SK-N-SH (cell line): ENCODE data around the gene SMAD7. TPM values are rescaled to one million over a fixed set of nuclear protein-coding genes. Genes with fewer than 3 reads are reported as not detected.
A peak's percentile ranks its signal among the peaks of the same experiment; 100 is the strongest.

Experiments used
- CTCF ChIA-PET: fragments of 300-600, 350-600 bp; formaldehyde crosslinking; extraction: SDS; loops from one replicate; lab custom pipeline; 2021; lab: Yijun Ruan, JAX
- POLR2A ChIA-PET: fragments of 350-600 bp; sonication (Branson Sonifier 250); formaldehyde crosslinking; extraction: SDS; loops from one replicate; lab custom pipeline; 2020; ENCODE audit warnings: antibody characterized with exemption, inconsistent platforms; lab: Yijun Ruan, JAX
- DNase-seq: peaks from one replicate; pipeline ENCODE4 v3.0.0; 2012
- H2AFZ ChIP-seq: fragments of 200-600 bp; sonication (generic); 2 replicates; pipeline ENCODE4 v1.8.1; 2016; ENCODE audit warnings: antibody characterized with exemption, mild to moderate bottlenecking, low read depth
- H3F3A ChIP-seq: fragments of 200-600 bp; sonication (generic); replicated peaks from 2 replicates; pipeline ENCODE3; 2016; ENCODE audit warnings: antibody characterized with exemption, mild to moderate bottlenecking; ENCODE audit not compliant: insufficient read depth
- H3K27ac ChIP-seq, 2 experiments: fragments of 200-500 bp in 1 of 2; fragments of 200-600 bp in 1 of 2; sonication (Bioruptor generic) in 1 of 2; sonication (generic), shearing (Covaris generic) in 1 of 2; 2 replicates each; pipeline versions ENCODE4 v1.5.1 to v1.6.1; 2014 to 2016; ENCODE audit warnings: low read depth in 2 of 2, inconsistent platforms in 1 of 2, low read length in 1 of 2, mild to moderate bottlenecking in 1 of 2, mixed read lengths in 1 of 2
- H3K27me3 ChIP-seq: fragments of 200-600 bp; sonication (generic), shearing (Covaris generic); 2 replicates; pipeline ENCODE4 v1.6.1; 2016; ENCODE audit warnings: mixed run types; ENCODE audit not compliant: insufficient read depth
- H3K36me3 ChIP-seq, 2 experiments: fragments of 200-500 bp in 1 of 2; fragments of 200-600 bp in 1 of 2; sonication (Bioruptor generic) in 1 of 2; sonication (generic) in 1 of 2; replicated peaks in 1 of 2; 2 replicates each; pipeline versions ENCODE3 to v1.5.1; 2014 to 2016; ENCODE audit warnings: low read length in 1 of 2, mild to moderate bottlenecking in 1 of 2; ENCODE audit not compliant: insufficient read depth in 2 of 2, control insufficient read depth in 1 of 2
- H3K4me1 ChIP-seq, 2 experiments: fragments of 200-500 bp in 1 of 2; fragments of 200-600 bp in 1 of 2; sonication (Bioruptor generic) in 1 of 2; sonication (generic), shearing (Covaris generic) in 1 of 2; 2 replicates each; pipeline versions ENCODE4 v1.5.1 to v1.6.1; 2014 to 2016; ENCODE audit warnings: low read depth in 1 of 2, low read length in 1 of 2, mixed run types in 1 of 2; ENCODE audit not compliant: insufficient read depth in 2 of 2, control insufficient read depth in 1 of 2
- H3K4me2 ChIP-seq: fragments of 200-600 bp; sonication (generic), shearing (Covaris generic); 2 replicates; pipeline ENCODE4 v1.6.1; 2017; ENCODE audit warnings: mixed run types
- H3K4me3 ChIP-seq, 2 experiments: fragments of 200-500 bp in 1 of 2; fragments of 200-600 bp in 1 of 2; sonication (Bioruptor generic) in 1 of 2; sonication (generic), shearing (Covaris generic) in 1 of 2; 2 replicates each; pipeline versions ENCODE4 v1.5.1 to v1.8.1; 2014 to 2016; ENCODE audit warnings: low read depth in 2 of 2, inconsistent platforms in 1 of 2, low read length in 1 of 2, mild to moderate bottlenecking in 1 of 2, mixed read lengths in 1 of 2, moderate library complexity in 1 of 2
- H3K79me2 ChIP-seq: fragments of 200-600 bp; sonication (generic); 2 replicates; pipeline ENCODE4 v1.8.1; 2017; ENCODE audit warnings: mild to moderate bottlenecking; ENCODE audit not compliant: insufficient read depth
- H3K9ac ChIP-seq: fragments of 200-600 bp; sonication (generic); 2 replicates; pipeline ENCODE4 v1.6.1; 2017; ENCODE audit warnings: mixed run types
- H3K9me2 ChIP-seq: fragments of 200-600 bp; sonication (generic); 2 replicates; pipeline ENCODE4 v1.6.1; 2017; ENCODE audit warnings: mixed run types
- H3K9me3 ChIP-seq: fragments of 200-600 bp; sonication (generic); 2 replicates; pipeline ENCODE4 v1.6.1; 2017; ENCODE audit warnings: mixed run types, mild to moderate bottlenecking, moderate library complexity
- H4K20me1 ChIP-seq: fragments of 200-600 bp; sonication (generic); 2 replicates; pipeline ENCODE4 v1.6.1; 2017; ENCODE audit warnings: mild to moderate bottlenecking, mixed run types; ENCODE audit not compliant: insufficient read depth
- ELF1 ChIP-seq: IDR thresholded peaks from 2 replicates; pipeline ENCODE4 v1.4.0; 2012
- FOSL2 ChIP-seq: IDR thresholded peaks from 2 replicates; pipeline ENCODE4 v1.4.0; 2012; ENCODE audit warnings: low read depth, mild to moderate bottlenecking, moderate library complexity, borderline replicate concordance
- FOXM1 ChIP-seq: IDR thresholded peaks from 2 replicates; pipeline ENCODE4 v1.4.0; 2012; ENCODE audit warnings: low read depth, mild to moderate bottlenecking
- GABPA ChIP-seq: IDR thresholded peaks from 2 replicates; pipeline ENCODE4 v1.4.0; 2012; ENCODE audit warnings: low read depth, mild to moderate bottlenecking
- IRF3 ChIP-seq: fragments of 150-350 bp; IDR thresholded peaks from 2 replicates; pipeline ENCODE4 v1.6.1; 2016; ENCODE audit warnings: mild to moderate bottlenecking, low read depth, low read length
- MAX ChIP-seq: IDR thresholded peaks from 2 replicates; pipeline ENCODE4 v1.4.0; 2012; ENCODE audit warnings: low read depth
- MEF2A ChIP-seq: IDR thresholded peaks from 2 replicates; pipeline ENCODE4 v1.4.0; 2012; ENCODE audit warnings: low read depth, borderline replicate concordance
- MXI1 ChIP-seq: IDR thresholded peaks from 2 replicates; pipeline ENCODE4 v1.6.1; 2012; ENCODE audit warnings: mild to moderate bottlenecking, low read depth, low read length, improper control_type of control experiment
- POLR2AphosphoS5 ChIP-seq: IDR thresholded peaks from 2 replicates; pipeline ENCODE4 v1.6.1; 2012; ENCODE audit warnings: low read depth, low read length
- RCOR1 ChIP-seq: fragments of 150-350 bp; IDR thresholded peaks from 2 replicates; pipeline ENCODE4 v1.6.1; 2017; ENCODE audit warnings: antibody characterized with exemption, low read length
- RFX5 ChIP-seq: IDR thresholded peaks from 2 replicates; pipeline ENCODE4 v1.6.1; 2012; ENCODE audit warnings: mild to moderate bottlenecking, improper control_type of control experiment, low read length
- RXRA ChIP-seq: IDR thresholded peaks from 2 replicates; pipeline ENCODE4 v1.4.0; 2012; ENCODE audit warnings: low read depth, mild to moderate bottlenecking, borderline replicate concordance
- SIN3A ChIP-seq: IDR thresholded peaks from 2 replicates; pipeline ENCODE4 v1.6.1; 2012; ENCODE audit warnings: low read depth, mild to moderate bottlenecking, low read length, moderate library complexity, borderline replicate concordance
- SMC3 ChIP-seq: IDR thresholded peaks from 2 replicates; pipeline ENCODE4 v1.6.1; 2012; ENCODE audit warnings: low read depth, low read length, improper control_type of control experiment
- TAF1 ChIP-seq: IDR thresholded peaks from 2 replicates; pipeline ENCODE4 v1.6.1; 2012; ENCODE audit warnings: low read depth, mild to moderate bottlenecking, low read length, moderate library complexity, borderline replicate concordance
- TEAD4 ChIP-seq: IDR thresholded peaks from 2 replicates; pipeline ENCODE4 v1.4.0; 2012; ENCODE audit warnings: mild to moderate bottlenecking, borderline replicate concordance; ENCODE audit not compliant: insufficient read depth
- YY1 ChIP-seq: IDR thresholded peaks from 2 replicates; pipeline ENCODE4 v1.4.0; 2012; ENCODE audit warnings: low read depth, mild to moderate bottlenecking
- WGBS: methylation state at CpG from one replicate; pipeline ENCODE4 v1.1.6; 2017; ENCODE audit warnings: low lambda C conversion rate; 5-methylcytosine and 5-hydroxymethylcytosine counted together
- polyA plus RNA-seq, 3 experiments: library from polyadenylated mRNA; depleted of rRNA; stranded (reverse); fragments of >200 nt; gene quantifications; 2 replicates each; pipeline ENCODE4 v1.2.3, GENCODE V29; 2012
- TF ChIP-seq, protein P1 (sequence below): fragments of 150-350 bp; IDR thresholded peaks from 2 replicates; pipeline ENCODE4 v1.6.1; 2017; ENCODE audit warnings: antibody characterized with exemption, low read length, low read depth, borderline replicate concordance

SMAD7 gene
- polyA plus RNA-seq, 1 of the 3 experiments (the other 2 are of a cell fraction) = 20.0 TPM

GRCh38 chr18:48957616-48958015 lies 6.9 kb upstream of the SMAD7 start:
- H3F3A ChIP-seq = peaks cover 48% of the 10 kb centered on the region
- no peak overlapping the region for H3K4me3 ChIP-seq
- no peak overlapping the region for H2AFZ ChIP-seq
- ChIA-PET POLR2A (no interaction called here), CTCF (no interaction called here)
- H3K4me2 ChIP-seq = no peak overlapping the region
- H4K20me1 ChIP-seq = no peaks in the 10 kb centered on the region
- no peak for TF ChIP-seq ELF1
- no peak for TF ChIP-seq MAX
- TF ChIP-seq, protein P1, sequence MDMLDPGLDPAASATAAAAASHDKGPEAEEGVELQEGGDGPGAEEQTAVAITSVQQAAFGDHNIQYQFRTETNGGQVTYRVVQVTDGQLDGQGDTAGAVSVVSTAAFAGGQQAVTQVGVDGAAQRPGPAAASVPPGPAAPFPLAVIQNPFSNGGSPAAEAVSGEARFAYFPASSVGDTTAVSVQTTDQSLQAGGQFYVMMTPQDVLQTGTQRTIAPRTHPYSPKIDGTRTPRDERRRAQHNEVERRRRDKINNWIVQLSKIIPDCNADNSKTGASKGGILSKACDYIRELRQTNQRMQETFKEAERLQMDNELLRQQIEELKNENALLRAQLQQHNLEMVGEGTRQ = no peak
- no peak for TF ChIP-seq MEF2A
- TF ChIP-seq MXI1 = no peak
- TF ChIP-seq TEAD4 = no peak
- H3K36me3 ChIP-seq = no peaks in the 10 kb centered on the region
- H3K4me1 ChIP-seq = peaks cover 7 to 39% of the 10 kb centered on the region in 2 experiments; a peak in 3 of 4 replicates
- H3K79me2 ChIP-seq = peaks cover 20% of the 10 kb centered on the region
- H3K9ac ChIP-seq = no peak overlapping the region; the same call in 1 of the 2 replicates
- no peaks in the 10 kb centered on the region for H3K27me3 ChIP-seq
- no peaks in the 10 kb centered on the region for H3K9me3 ChIP-seq
- peak overlapping the region in 1 of 2 experiments; percentile 95; a peak in 2 of 4 replicates for H3K27ac ChIP-seq
- no peaks in the 10 kb centered on the region for H3K9me2 ChIP-seq
- no peak for DNase-seq
- 65% methylated on average over 4 of the region's 4 CpGs for WGBS

DNA sequence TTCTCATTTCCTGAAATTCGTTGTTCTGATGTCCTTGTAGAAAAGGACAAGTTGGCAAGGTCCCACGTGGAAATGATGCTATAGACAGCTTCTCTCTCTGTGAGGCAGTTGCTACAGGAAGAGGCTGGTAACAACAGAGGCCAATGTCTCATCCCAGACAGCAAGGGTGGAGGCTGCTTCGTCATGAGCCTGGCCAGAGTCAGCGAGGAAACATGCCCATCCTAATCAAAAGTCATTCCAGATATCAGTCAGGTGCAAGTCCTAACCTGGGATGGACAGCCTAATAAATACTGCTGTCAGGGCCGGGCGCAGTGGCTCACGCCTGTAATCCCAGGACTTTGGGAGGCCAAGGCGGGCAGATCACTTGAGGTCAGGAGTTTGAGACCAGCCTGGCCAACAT lies 6.4 kb upstream of the SMAD7 start:
- Histone ChIP-seq H3K36me3 (no peaks in the 10 kb centered on the region), H3K9me2 (no peaks in the 10 kb centered on the region), H4K20me1 (no peaks in the 10 kb centered on the region), H2AFZ (no peak overlapping the region), H3K4me3 (no peak overlapping the region), H3K27me3 (no peaks in the 10 kb centered on the region), H3K4me1 (peaks cover 7 to 39% of the 10 kb centered on the region in 2 experiments; a peak in 3 of 4 replicates), H3K79me2 (peaks cover 20% of the 10 kb centered on the region), H3K9ac (no peak overlapping the region), H3F3A (peaks cover 52% of the 10 kb centered on the region), H3K9me3 (no peaks in the 10 kb centered on the region), H3K4me2 (peak overlapping the region; percentile 69; the same call in 1 of the 2 replicates), H3K27ac (peak overlapping the region in 1 of 2 experiments; percentile 95; a peak in 3 of 4 replicates)
- no peak for DNase-seq
- ChIA-PET CTCF (interaction anchor here (1.0 kb wide), 1 partner anchor 17 kb away, joined by 3 read pairs; no protein-coding TSS in a partner anchor), POLR2A (no interaction called here)
- TF ChIP-seq GABPA (no peak), POLR2AphosphoS5 (no peak), MAX (no peak), RFX5 (no peak), RXRA (no peak), SIN3A (no peak), YY1 (no peak), FOSL2 (no peak), TAF1 (no peak), SMC3 (no peak), FOXM1 (no peak), IRF3 (no peak), RCOR1 (no peak)
- TF ChIP-seq, protein P1 = no peak
- WGBS = 83% methylated on average over 6 of the region's 8 CpGs
